H1 (cell line): Measurements from ENCODE around the gene RNF186. TPM values are rescaled to one million over a fixed set of nuclear protein-coding genes. Genes with fewer than 3 reads are reported as not detected.

Source experiments
- CTCF ChIA-PET: fragments of 300-600 bp; sonication (Branson Sonifier 250); formaldehyde crosslinking; loops from one replicate; lab custom pipeline; 2021; ENCODE audit not compliant: partially characterized antibody; lab: Charles Lee
- POLR2A ChIA-PET: fragments of 300-600 bp; sonication (Branson Sonifier 250); formaldehyde crosslinking; loops from one replicate; lab custom pipeline; 2021; ENCODE audit warnings: inconsistent platforms; ENCODE audit not compliant: partially characterized antibody; lab: Charles Lee
- DNase-seq, 2 experiments: peaks; one replicate each; pipeline versions ENCODE4 v3.0.0 to v3.0.0-alpha.2; 2010 to 2022; ENCODE audit warnings: low spot score in 2 of 2, low read depth in 1 of 2, mixed read lengths in 1 of 2
- FAIRE-seq: peaks from 2 replicates; lab custom pipeline; 2011; peaks lifted over from hg19 to GRCh38; lab: Jason Lieb, UNC
- H2AFZ ChIP-seq: 2 replicates; pipeline ENCODE4 v1.8.1; 2012; ENCODE audit warnings: low read length, inconsistent platforms
- H2AK5ac ChIP-seq: 2 replicates; pipeline ENCODE4 v1.6.1; 2013; ENCODE audit warnings: low read depth, low read length
- H2BK120ac ChIP-seq: replicated peaks from 2 replicates; pipeline ENCODE3; 2013; ENCODE audit warnings: low read depth, low read length, inconsistent platforms
- H2BK12ac ChIP-seq: 2 replicates; pipeline ENCODE4 v1.6.1; 2013; ENCODE audit warnings: low read depth, low read length
- H2BK15ac ChIP-seq: 2 replicates; pipeline ENCODE4 v1.6.1; 2013; ENCODE audit warnings: low read length
- H2BK20ac ChIP-seq: 2 replicates; pipeline ENCODE4 v1.6.1; 2013; ENCODE audit warnings: low read length
- H2BK5ac ChIP-seq: 2 replicates; pipeline ENCODE4 v1.6.1; 2013; ENCODE audit warnings: low read depth, low read length
- H3K14ac ChIP-seq: 2 replicates; pipeline ENCODE4 v1.6.1; 2013; ENCODE audit warnings: inconsistent platforms; ENCODE audit not compliant: insufficient read length
- H3K18ac ChIP-seq: 2 replicates; pipeline ENCODE4 v1.6.1; 2013; ENCODE audit warnings: low read length; ENCODE audit errors: extremely low read depth
- H3K23ac ChIP-seq: 2 replicates; pipeline ENCODE4 v1.6.1; 2013; ENCODE audit warnings: inconsistent platforms; ENCODE audit not compliant: insufficient read length
- H3K23me2 ChIP-seq: 2 replicates; pipeline ENCODE4 v1.6.1; 2013; ENCODE audit warnings: low read depth, low read length
- H3K27ac ChIP-seq: 2 replicates; pipeline ENCODE4 v1.6.1; 2011; ENCODE audit warnings: low read depth, low read length, inconsistent platforms
- H3K27me3 ChIP-seq, 4 experiments: replicated peaks in 1 of 4; 1 replicate in 1 of 4; 2 replicates in 3 of 4; pipeline versions ENCODE4 v1.6.1 to v1.8.1; 2011 to 2013; ENCODE audit warnings: low read length in 3 of 4, mild to moderate bottlenecking in 3 of 4, inconsistent platforms in 2 of 4, mixed read lengths in 2 of 4, moderate library complexity in 1 of 4; ENCODE audit not compliant: control insufficient read depth in 3 of 4, insufficient read depth in 3 of 4; ENCODE audit errors: extremely low read depth in 1 of 4
- H3K36me3 ChIP-seq, 4 experiments: 2 replicates each; pipeline versions ENCODE4 v1.6.1 to v1.8.1; 2011 to 2013; ENCODE audit warnings: mild to moderate bottlenecking in 4 of 4, low read length in 3 of 4, moderate library complexity in 2 of 4, control low read depth in 1 of 4, inconsistent platforms in 1 of 4; ENCODE audit not compliant: insufficient read depth in 4 of 4, control insufficient read depth in 2 of 4
- H3K4ac ChIP-seq: replicated peaks from 2 replicates; pipeline ENCODE3; 2013; ENCODE audit warnings: low read length, low read depth, mixed read lengths, inconsistent platforms; ENCODE audit not compliant: insufficient read length
- H3K4me1 ChIP-seq, 4 experiments: replicated peaks in 1 of 4; 1 replicate in 1 of 4; 2 replicates in 3 of 4; pipeline versions ENCODE4 v1.6.1 to v1.8.1; 2011 to 2013; ENCODE audit warnings: low read length in 3 of 4, inconsistent platforms in 2 of 4, mixed read lengths in 1 of 4; ENCODE audit not compliant: insufficient read depth in 4 of 4, control insufficient read depth in 3 of 4
- H3K4me2 ChIP-seq, 2 experiments: 2 replicates each; pipeline versions ENCODE4 v1.6.1 to v1.8.1; 2011 to 2013; ENCODE audit warnings: low read depth in 2 of 2, low read length in 2 of 2, control low read depth in 1 of 2, inconsistent platforms in 1 of 2, mild to moderate bottlenecking in 1 of 2; ENCODE audit not compliant: insufficient read depth in 1 of 2
- H3K4me3 ChIP-seq, 4 experiments: fragments of 200-600, 300-600 bp in 1 of 4; sonication (generic), shearing (Covaris generic), sonication (Bioruptor Twin) in 1 of 4; 2 replicates each; pipeline versions ENCODE4 v1.5.1 to v1.8.1; 2011 to 2016; ENCODE audit warnings: low read length in 4 of 4, low read depth in 3 of 4, control low read depth in 2 of 4, inconsistent platforms in 2 of 4, mild to moderate bottlenecking in 2 of 4, mixed read lengths in 1 of 4, moderate library complexity in 1 of 4; ENCODE audit not compliant: insufficient read depth in 2 of 4; ENCODE audit errors: extremely low read depth in 1 of 4
- H3K56ac ChIP-seq: replicated peaks from 2 replicates; pipeline ENCODE3; 2013; ENCODE audit warnings: low read depth, mild to moderate bottlenecking, mixed read lengths, low read length, inconsistent platforms; ENCODE audit not compliant: insufficient read length
- H3K79me1 ChIP-seq: 2 replicates; pipeline ENCODE4 v1.6.1; 2013; ENCODE audit warnings: low read depth, low read length, control low read depth
- H3K79me2 ChIP-seq, 2 experiments: 2 replicates each; pipeline versions ENCODE4 v1.6.1 to v1.8.1; 2012 to 2013; ENCODE audit warnings: low read length in 2 of 2, mild to moderate bottlenecking in 2 of 2, inconsistent platforms in 1 of 2; ENCODE audit not compliant: insufficient read depth in 2 of 2, control insufficient read depth in 1 of 2
- H3K9ac ChIP-seq, 4 experiments: replicated peaks in 1 of 4; 1 replicate in 1 of 4; 2 replicates in 3 of 4; pipeline versions ENCODE4 v1.6.1 to v1.8.1; 2011 to 2013; ENCODE audit warnings: low read depth in 3 of 4, low read length in 3 of 4, control low read depth in 2 of 4, mild to moderate bottlenecking in 2 of 4, moderate library complexity in 2 of 4, inconsistent platforms in 1 of 4; ENCODE audit errors: extremely low read depth in 1 of 4
- H3K9me3 ChIP-seq, 2 experiments: 2 replicates each; pipeline versions ENCODE4 v1.6.1 to v1.8.1; 2012 to 2013; ENCODE audit warnings: mild to moderate bottlenecking in 2 of 2, moderate library complexity in 2 of 2, control low read depth in 1 of 2, inconsistent platforms in 1 of 2, low read depth in 1 of 2, low read length in 1 of 2, mixed read lengths in 1 of 2; ENCODE audit not compliant: insufficient read depth in 2 of 2
- H4K20me1 ChIP-seq, 2 experiments: replicated peaks in 1 of 2; 2 replicates each; pipeline versions ENCODE3 to v1.8.1; 2011 to 2013; ENCODE audit warnings: inconsistent platforms in 2 of 2, low read length in 2 of 2, mild to moderate bottlenecking in 1 of 2; ENCODE audit not compliant: insufficient read depth in 2 of 2, control insufficient read depth in 1 of 2
- H4K5ac ChIP-seq: 2 replicates; pipeline ENCODE4 v1.6.1; 2013; ENCODE audit warnings: low read length, low read depth, mixed read lengths, inconsistent platforms; ENCODE audit not compliant: insufficient read length
- H4K8ac ChIP-seq: 2 replicates; pipeline ENCODE4 v1.8.0; 2013; ENCODE audit warnings: mild to moderate bottlenecking, moderate library complexity, low read length, inconsistent platforms; ENCODE audit not compliant: insufficient read depth; ENCODE audit errors: extremely low read depth
- H4K91ac ChIP-seq: replicated peaks from 2 replicates; pipeline ENCODE3; 2013; ENCODE audit warnings: low read length, mixed read lengths, inconsistent platforms; ENCODE audit not compliant: insufficient read length
- CHD1 ChIP-seq: IDR thresholded peaks from 2 replicates; pipeline ENCODE4 v1.6.1; 2012; ENCODE audit warnings: low read depth, low read length, improper control_type of control experiment
- GABPA ChIP-seq: IDR thresholded peaks from 2 replicates; pipeline ENCODE4 v1.6.1; 2011; ENCODE audit warnings: mild to moderate bottlenecking, low read length, moderate library complexity, borderline replicate concordance; ENCODE audit not compliant: insufficient read depth
- HDAC2 ChIP-seq, 2 experiments: fragments of 300-600 bp in 1 of 2; sonication (generic) in 1 of 2; IDR thresholded peaks; 2 replicates each; pipeline ENCODE4 v1.6.1; 2011 to 2012; ENCODE audit warnings: low read depth in 2 of 2, low read length in 2 of 2, mild to moderate bottlenecking in 2 of 2, moderate library complexity in 2 of 2, borderline replicate concordance in 1 of 2, inconsistent platforms in 1 of 2
- RXRA ChIP-seq: IDR thresholded peaks from 2 replicates; pipeline ENCODE4 v1.6.1; 2011; ENCODE audit warnings: low read depth, mild to moderate bottlenecking, low read length, moderate library complexity; ENCODE audit not compliant: insufficient read depth
- WGBS, 2 experiments: shearing (Covaris generic) in 1 of 2; methylation state at CpG; one replicate each; pipeline versions ENCODE4 v1.1.6 to v1.1.7; 2013 to 2015; ENCODE audit warnings: low lambda C conversion rate in 2 of 2, mixed read lengths in 2 of 2, inconsistent platforms in 1 of 2, low coverage in 1 of 2, missing lambda C conversion rate in 1 of 2; ENCODE audit not compliant: insufficient replicate concordance in 2 of 2, insufficient coverage in 1 of 2, insufficient read length in 1 of 2; ENCODE audit errors: extremely low coverage in 1 of 2, missing lambda C conversion rate in 1 of 2; 5-methylcytosine and 5-hydroxymethylcytosine counted together
- polyA plus RNA-seq, 7 experiments: library from polyadenylated mRNA; depleted of rRNA in 3 of 7; stranded (reverse) in 5 of 7; unstranded in 2 of 7; fragments of >200 nt in 5 of 7; fragments of 200-250 nt in 2 of 7; gene quantifications; 1 replicate in 5 of 7; 2 replicates in 1 of 7; 4 replicates in 1 of 7; pipeline versions ENCODE4 v1.2.1 to v1.2.3, GENCODE V29; 2011 to 2013; ENCODE audit warnings: missing spikeins in 2 of 7, mixed read lengths in 2 of 7
- total RNA-seq: library from RNA; stranded (reverse); fragmentation: NEBNext Ultra II Directional; extraction: Animal tissue kit (Norgen Biotek cat#: 25700); gene quantifications from 2 replicates; pipeline ENCODE4 v1.2.1, GENCODE V29; 2021

The RNF186 gene
- total and polyA plus RNA-seq, 2 of the 8 experiments (the other 6 are each of a cell fraction or from before 2014, with no cell fraction given) = not detected

GRCh38 chr1:19861842-19862530, 46.9 kb upstream of the RNF186 start:
- WGBS, 2 experiments = 88% methylated on average over 1 of the region's 1 CpG; no CpG with 5 or more reads in 1 of the 2 experiments
- DNase-seq (no peak), FAIRE-seq (no peak)
- ChIA-PET POLR2A (no interaction called here), CTCF (interaction anchor here (0.7 to 1.0 kb wide), 3 partner anchors 9 to 194 kb away, joined by 3 to 4 read pairs (median 3); no protein-coding TSS in a partner anchor)
- Histone ChIP-seq H3K4me3 (no peak overlapping the region), H4K20me1 (no peaks in the 10 kb centered on the region), H3K23me2 (no peaks in the 10 kb centered on the region), H3K4me2 (no peak overlapping the region), H3K9ac (no peak overlapping the region), H3K4me1 (no peaks in the 10 kb centered on the region), H2AK5ac (no peak overlapping the region), H4K91ac (no peak overlapping the region), H3K36me3 (no peaks in the 10 kb centered on the region), H2BK120ac (no peak overlapping the region), H2AFZ (no peak overlapping the region), H3K18ac (no peak overlapping the region), H3K79me2 (no peaks in the 10 kb centered on the region), H3K9me3 (no peaks in the 10 kb centered on the region), H3K14ac (no peak overlapping the region), H3K79me1 (no peaks in the 10 kb centered on the region), H2BK5ac (no peak overlapping the region), H3K27me3 (0 out of 7 replicates have a peak, but pooled peaks cover 0 to 2% (median 0%) of the 10 kb centered on the region in 4 experiments), H2BK15ac (no peak overlapping the region), H3K23ac (no peak overlapping the region), H3K27ac (no peak overlapping the region), H2BK12ac (no peak overlapping the region), H4K8ac (no peak overlapping the region), H4K5ac (no peak overlapping the region), H2BK20ac (no peak overlapping the region), H3K56ac (no peak overlapping the region), H3K4ac (no peak overlapping the region)
- TF ChIP-seq GABPA (no peak), HDAC2 (IDR thresholded peaks at IDR 0.05; ENCODE audit: borderline replicate concordance in 1 of 2, low read depth in 2 of 2, low read length in 2 of 2) (no peak), RXRA (no peak), CHD1 (no peak)
